Kidney epithelial cell (primary cell): Measurements from ENCODE around the gene MAP3K14. TPM values are rescaled to one million over a fixed set of nuclear protein-coding genes. Genes with fewer than 3 reads are reported as not detected.
"Not testable (repeated sequence)": the region's sequence is repeated elsewhere in the genome, so short reads cannot be mapped to it uniquely, and the experiment has no call there.

Experiments
- DNase-seq: peaks from one replicate; pipeline ENCODE4 v3.0.0-alpha.2; 2010; ENCODE audit warnings: low read depth
- H3K27me3 ChIP-seq: 2 replicates; pipeline ENCODE4 v1.6.0; 2011; ENCODE audit warnings: low read length; ENCODE audit not compliant: control insufficient read depth, insufficient read depth
- H3K36me3 ChIP-seq: 2 replicates; pipeline ENCODE4 v1.5.1; 2011; ENCODE audit warnings: low read length; ENCODE audit not compliant: control insufficient read depth, insufficient read depth
- H3K4me3 ChIP-seq: 2 replicates; pipeline ENCODE4 v1.5.1; 2011; ENCODE audit warnings: low read depth, mild to moderate bottlenecking, control low read depth, low read length
- CTCF ChIP-seq: IDR thresholded peaks from 2 replicates; pipeline ENCODE4 v1.5.1; 2011; ENCODE audit warnings: mild to moderate bottlenecking, moderate library complexity, low read length, control low read depth, inconsistent platforms; ENCODE audit not compliant: insufficient read depth, poor library complexity, severe bottlenecking
- total RNA-seq: library from RNA; depleted of rRNA; stranded (reverse); fragments of >200 nt; gene quantifications from 2 replicates; pipeline ENCODE4 v1.2.3, GENCODE V29; 2015

The MAP3K14 gene
- total RNA-seq, 1 donor from 2014 or later: 3.8 TPM

GRCh38 chr17:45256114-45256966 is 60.5 kb downstream of the MAP3K14 start:
- Histone ChIP-seq H3K4me3 (no peak overlapping the region), H3K27me3 (no peaks in the 10 kb centered on the region), H3K36me3 (no peaks in the 10 kb centered on the region)
- peak; percentile 17 for TF ChIP-seq CTCF
- peak; percentile 18 for DNase-seq

DNA sequence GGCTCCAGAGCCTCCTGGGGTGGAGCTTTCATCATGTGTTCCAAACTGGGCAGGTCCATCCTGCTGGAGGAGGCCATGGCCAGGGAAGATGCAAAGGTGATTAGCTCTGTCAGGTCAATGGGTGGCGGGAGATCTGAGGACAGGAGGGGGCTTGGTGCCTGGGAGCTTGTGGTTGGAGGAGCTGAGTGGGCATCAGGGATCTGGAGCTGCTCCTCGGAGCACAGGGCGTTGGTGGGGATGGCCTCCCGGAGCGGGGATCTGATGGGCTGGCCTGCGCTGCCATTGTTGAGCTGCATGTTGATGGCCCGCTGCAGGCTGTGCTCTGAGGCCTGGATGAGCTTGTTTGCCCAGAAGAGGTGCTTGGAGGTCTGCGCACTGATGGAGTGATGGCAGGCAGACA is 61.5 kb downstream of the MAP3K14 start:
- no peaks in the 10 kb centered on the region for H3K36me3 ChIP-seq
- no peak overlapping the region for H3K4me3 ChIP-seq
- no peaks in the 10 kb centered on the region for H3K27me3 ChIP-seq
- DNase-seq: no peak
- no peak for TF ChIP-seq CTCF

- TF ChIP-seq CTCF: no peak
- no peak overlapping the region for H3K4me3 ChIP-seq
- no peak for DNase-seq
- no peaks in the 10 kb centered on the region for H3K27me3 ChIP-seq
- H3K36me3 ChIP-seq: no peaks in the 10 kb centered on the region
Observed at GRCh38 chr17:45253879-45254278, 62.9 kb downstream of the MAP3K14 start.

- not testable (repeated sequence) for H3K27me3 ChIP-seq, H3K36me3 ChIP-seq, DNase-seq
Observed at GRCh38 chr17:45253237-45253636, 63.6 kb downstream of the MAP3K14 start.

GRCh38 chr17:45251931-45252330 is 64.9 kb downstream of the MAP3K14 start:
- Histone ChIP-seq H3K27me3 (no peaks in the 10 kb centered on the region), H3K36me3 (no peaks in the 10 kb centered on the region), H3K4me3 (no peak overlapping the region)
- DNase-seq: no peak
- no peak for TF ChIP-seq CTCF

More at GRCh38 chr17:45253237-45253636, 63.6 kb downstream of the MAP3K14 start:
- H3K4me3 ChIP-seq: not testable (repeated sequence)

DNA sequence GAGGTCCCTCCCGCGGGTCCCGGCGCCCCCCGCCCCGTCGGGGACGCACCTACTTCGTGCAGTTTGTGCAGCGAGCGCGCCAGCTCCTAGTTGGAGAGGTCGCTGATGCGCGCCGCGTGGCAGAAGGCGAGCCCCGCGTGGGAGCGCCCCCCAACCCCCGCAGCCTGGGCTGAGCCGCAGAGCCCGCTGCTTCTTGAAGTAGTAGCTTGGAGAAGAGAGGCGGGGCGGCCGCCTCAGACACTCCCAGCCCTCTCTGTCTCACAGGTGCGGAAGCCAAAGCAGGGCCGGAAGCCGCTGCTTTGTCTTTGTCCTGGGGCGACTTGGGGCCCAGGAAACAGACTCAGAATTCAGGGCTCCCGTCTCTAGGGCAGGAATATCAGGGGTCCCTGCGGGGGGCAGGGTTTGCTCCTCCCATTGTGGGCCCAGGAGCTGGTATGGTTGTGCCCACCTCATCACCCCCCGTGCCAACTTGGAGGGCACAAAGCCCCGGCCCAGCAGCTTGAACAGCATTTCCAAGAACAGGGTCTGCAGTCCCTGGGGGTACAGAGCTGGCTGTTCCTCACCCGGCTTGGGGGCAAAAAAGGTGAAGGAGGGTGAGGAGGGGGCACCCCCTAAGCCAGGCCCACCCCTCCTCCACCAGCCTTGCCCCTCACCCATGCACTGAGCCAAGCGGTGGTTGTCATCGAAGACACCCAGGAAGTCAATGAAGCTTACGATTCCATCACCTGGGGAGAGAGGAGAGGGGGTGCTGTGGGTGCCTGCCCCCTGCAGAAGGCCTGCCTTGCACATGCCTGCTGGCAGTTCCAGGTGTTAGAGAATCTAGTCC is 68.5 kb downstream of the MAP3K14 start:
- no peak for TF ChIP-seq CTCF
- no peak for DNase-seq
- H3K27me3 ChIP-seq: no peaks in the 10 kb centered on the region
- H3K36me3 ChIP-seq: no peaks in the 10 kb centered on the region
- peak overlapping the region; percentile 84 for H3K4me3 ChIP-seq
